MM.1S (cell line): ENCODE measurements around the gene ATXN10.

ENCODE experiments used
- DNase-seq: peaks from one replicate; pipeline ENCODE4 v3.0.0-alpha.2; 2015
- H2AFZ ChIP-seq: fragments of 300-600 bp; sonication (generic); 2 replicates; pipeline ENCODE4 v1.6.0; 2016; ENCODE audit warnings: antibody characterized with exemption, low read length
- H3F3A ChIP-seq: fragments of 300-600 bp; sonication (generic); 2 replicates; pipeline ENCODE4 v1.6.1; 2016; ENCODE audit warnings: mild to moderate bottlenecking, antibody characterized with exemption, low read length, moderate library complexity, mixed read lengths; ENCODE audit not compliant: insufficient read depth
- H3K27ac ChIP-seq: fragments of 300-600 bp; sonication (generic); 2 replicates; pipeline ENCODE4 v1.5.1; 2016; ENCODE audit warnings: mild to moderate bottlenecking, low read length
- H3K27me3 ChIP-seq: fragments of 300-600 bp; sonication (generic); replicated peaks from 2 replicates; pipeline ENCODE4 v1.6.0; 2016; ENCODE audit warnings: low read length; ENCODE audit not compliant: insufficient read depth
- H3K36me3 ChIP-seq: fragments of 300-600 bp; sonication (generic); replicated peaks from 2 replicates; pipeline ENCODE4 v1.6.1; 2016; ENCODE audit warnings: mild to moderate bottlenecking, low read length, mixed read lengths; ENCODE audit not compliant: insufficient read depth
- H3K4me1 ChIP-seq: fragments of 300-600 bp; sonication (generic); 2 replicates; pipeline ENCODE4 v1.6.1; 2016; ENCODE audit warnings: low read length, mixed read lengths
- H3K4me2 ChIP-seq: fragments of 300-600 bp; sonication (generic); 2 replicates; pipeline ENCODE4 v1.6.0; 2016; ENCODE audit warnings: low read depth, low read length
- H3K4me3 ChIP-seq: fragments of 300-600 bp; sonication (generic); 2 replicates; pipeline ENCODE4 v1.5.1; 2016; ENCODE audit warnings: low read length, mixed read lengths
- H3K79me2 ChIP-seq: fragments of 300-600 bp; sonication (generic); 2 replicates; pipeline ENCODE4 v1.6.1; 2016; ENCODE audit warnings: mixed run types, low read length, mixed read lengths
- H3K9ac ChIP-seq: fragments of 300-600 bp; sonication (generic); 2 replicates; pipeline ENCODE4 v1.6.1; 2016; ENCODE audit warnings: low read length, mixed read lengths
- H3K9me2 ChIP-seq: fragments of 300-600 bp; sonication (generic); replicated peaks from 2 replicates; pipeline ENCODE4 v1.6.1; 2016; ENCODE audit warnings: mild to moderate bottlenecking, low read length, mixed read lengths; ENCODE audit not compliant: insufficient read depth
- H3K9me3 ChIP-seq: fragments of 300-600 bp; sonication (generic); replicated peaks from 2 replicates; pipeline ENCODE4 v1.6.1; 2016; ENCODE audit warnings: mild to moderate bottlenecking, low read length, mixed read lengths; ENCODE audit not compliant: insufficient read depth
- H4K20me1 ChIP-seq: fragments of 300-600 bp; sonication (generic); 2 replicates; pipeline ENCODE4 v1.6.1; 2016; ENCODE audit warnings: mild to moderate bottlenecking, low read length, moderate library complexity, mixed read lengths; ENCODE audit not compliant: insufficient read depth
- EZH2 ChIP-seq: fragments of 300-600 bp; sonication (generic); optimal IDR thresholded peaks from 2 replicates; pipeline ENCODE3; 2017; ENCODE audit warnings: low read depth, mild to moderate bottlenecking, antibody characterized with exemption, low read length, mixed read lengths
- EZH2phosphoT487 ChIP-seq: fragments of 300-600 bp; sonication (generic); IDR thresholded peaks from 2 replicates; pipeline ENCODE4 v1.6.1; 2018; ENCODE audit warnings: antibody characterized with exemption, low read length
- TF ChIP-seq, protein P1 (sequence below): fragments of 300-600 bp; sonication (generic); IDR thresholded peaks from 2 replicates; pipeline ENCODE4 v1.5.1; 2016; ENCODE audit warnings: antibody characterized with exemption, low read length, mixed read lengths

Gene ATXN10

GRCh38 chr22:45638834-45639746 lies 32.5 kb upstream of the ATXN10 start:
- H3K4me1 ChIP-seq: no peaks in the 10 kb centered on the region
- H3K9ac ChIP-seq: no peak overlapping the region
- H2AFZ ChIP-seq: no peak overlapping the region
- no peak overlapping the region for H3K27ac ChIP-seq
- no peaks in the 10 kb centered on the region for H4K20me1 ChIP-seq
- no peaks in the 10 kb centered on the region for H3K9me2 ChIP-seq
- DNase-seq: no peak
- H3K79me2 ChIP-seq: no peaks in the 10 kb centered on the region
- no peaks in the 10 kb centered on the region for H3K9me3 ChIP-seq
- no peak overlapping the region for H3K4me3 ChIP-seq
- no peak overlapping the region for H3K4me2 ChIP-seq
- no peaks in the 10 kb centered on the region for H3K36me3 ChIP-seq
- no peaks in the 10 kb centered on the region for H3F3A ChIP-seq
- TF ChIP-seq EZH2phosphoT487 (no peak), EZH2 (no peak)
- TF ChIP-seq, protein P1, sequence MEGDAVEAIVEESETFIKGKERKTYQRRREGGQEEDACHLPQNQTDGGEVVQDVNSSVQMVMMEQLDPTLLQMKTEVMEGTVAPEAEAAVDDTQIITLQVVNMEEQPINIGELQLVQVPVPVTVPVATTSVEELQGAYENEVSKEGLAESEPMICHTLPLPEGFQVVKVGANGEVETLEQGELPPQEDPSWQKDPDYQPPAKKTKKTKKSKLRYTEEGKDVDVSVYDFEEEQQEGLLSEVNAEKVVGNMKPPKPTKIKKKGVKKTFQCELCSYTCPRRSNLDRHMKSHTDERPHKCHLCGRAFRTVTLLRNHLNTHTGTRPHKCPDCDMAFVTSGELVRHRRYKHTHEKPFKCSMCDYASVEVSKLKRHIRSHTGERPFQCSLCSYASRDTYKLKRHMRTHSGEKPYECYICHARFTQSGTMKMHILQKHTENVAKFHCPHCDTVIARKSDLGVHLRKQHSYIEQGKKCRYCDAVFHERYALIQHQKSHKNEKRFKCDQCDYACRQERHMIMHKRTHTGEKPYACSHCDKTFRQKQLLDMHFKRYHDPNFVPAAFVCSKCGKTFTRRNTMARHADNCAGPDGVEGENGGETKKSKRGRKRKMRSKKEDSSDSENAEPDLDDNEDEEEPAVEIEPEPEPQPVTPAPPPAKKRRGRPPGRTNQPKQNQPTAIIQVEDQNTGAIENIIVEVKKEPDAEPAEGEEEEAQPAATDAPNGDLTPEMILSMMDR: no peak
- H3K27me3 ChIP-seq: peaks cover 97% of the 10 kb centered on the region

DNA sequence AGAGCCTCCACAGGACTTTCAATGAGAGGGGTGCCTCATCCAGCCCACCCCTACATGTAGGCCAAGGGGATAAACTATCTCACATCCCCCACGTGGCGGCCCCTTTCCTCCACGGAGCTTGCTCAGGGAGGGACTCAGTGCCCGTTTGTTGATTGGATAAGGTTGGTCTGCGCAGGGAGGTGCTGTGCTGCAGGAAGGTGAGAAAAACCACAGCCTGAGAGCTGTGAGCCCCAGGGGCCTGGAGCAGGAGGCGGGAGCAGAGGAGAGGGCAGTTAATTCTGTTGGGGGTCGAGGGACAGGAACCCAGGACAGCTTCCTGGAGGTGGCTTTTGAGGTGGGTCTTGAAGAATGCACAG lies 31.9 kb upstream of the ATXN10 start:
- Histone ChIP-seq H3K27me3 (peaks cover 97% of the 10 kb centered on the region), H2AFZ (no peak overlapping the region), H3K9me2 (no peaks in the 10 kb centered on the region), H3F3A (no peaks in the 10 kb centered on the region), H3K36me3 (no peaks in the 10 kb centered on the region), H3K79me2 (no peaks in the 10 kb centered on the region), H3K9ac (no peak overlapping the region), H4K20me1 (no peaks in the 10 kb centered on the region), H3K4me3 (no peak overlapping the region), H3K27ac (no peak overlapping the region), H3K4me1 (no peaks in the 10 kb centered on the region), H3K4me2 (no peak overlapping the region), H3K9me3 (no peaks in the 10 kb centered on the region)
- DNase-seq: no peak
- no peak for TF ChIP-seq EZH2phosphoT487

- H3K9ac ChIP-seq: no peak overlapping the region
Measured at GRCh38 chr22:45640291-45640940, 31.2 kb upstream of the ATXN10 start.

More at GRCh38 chr22:45640291-45640940, 31.2 kb upstream of the ATXN10 start:
- Histone ChIP-seq H3K4me3 (no peak overlapping the region), H3K36me3 (no peaks in the 10 kb centered on the region), H3K4me2 (no peak overlapping the region), H3K9me3 (no peaks in the 10 kb centered on the region), H3K79me2 (no peaks in the 10 kb centered on the region), H2AFZ (no peak overlapping the region), H3K27me3 (peaks cover 97% of the 10 kb centered on the region), H3K27ac (no peak overlapping the region), H3F3A (no peaks in the 10 kb centered on the region), H3K4me1 (no peaks in the 10 kb centered on the region), H4K20me1 (no peaks in the 10 kb centered on the region), H3K9me2 (no peaks in the 10 kb centered on the region)
- no peak for TF ChIP-seq EZH2
- TF ChIP-seq, protein P1: no peak
- no peak for TF ChIP-seq EZH2phosphoT487
- DNase-seq: no peak
